ENCODE data around the gene IRF2BP1. TPM values are rescaled to one million over a fixed set of nuclear protein-coding genes. Genes with fewer than 3 reads are reported as not detected.

The IRF2BP1 gene
- total and polyA plus RNA-seq, 2 of the 13 experiments (the other 11 are each of a cell fraction or from before 2014, with no cell fraction given), result 4.3 to 14.3 TPM

DNA sequence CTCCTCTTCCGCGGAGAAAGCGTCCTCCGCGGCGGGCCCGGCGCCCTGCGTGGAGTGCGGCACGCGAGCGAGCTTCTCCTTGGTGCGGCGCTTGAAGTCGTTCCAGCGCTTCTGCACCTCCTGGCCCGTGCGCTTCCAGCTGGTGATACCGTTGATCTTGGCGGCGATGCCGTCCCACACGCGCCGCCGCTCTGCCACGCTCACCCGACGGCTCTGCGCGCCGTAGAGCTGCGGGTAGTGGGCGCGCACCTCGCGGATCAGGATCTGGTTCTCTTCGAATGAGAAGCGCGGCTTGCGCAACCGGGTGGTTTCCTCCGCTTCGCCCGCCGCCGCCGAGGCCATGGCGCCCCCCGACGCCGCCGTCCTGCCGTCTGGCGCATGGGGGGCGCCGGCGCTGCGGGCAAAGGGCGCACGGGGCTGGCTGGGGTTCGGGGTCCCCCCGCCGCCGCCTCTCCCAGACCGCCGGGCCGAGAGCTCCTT, 15.5 kb upstream of the IRF2BP1 start (continued):
- peak; percentile 46; the same call in 1 of the 2 replicates for TF ChIP-seq ZFP91 (CRISPR knock-in tag; IDR thresholded peaks at IDR 0.05; ENCODE audit: borderline replicate concordance)
- TF ChIP-seq NFAT5 (CRISPR knock-in tag; IDR thresholded peaks at IDR 0.05), result 0 out of 2 replicates have a peak, but pooled peaks have one; percentile 46
- TF ChIP-seq ZNF792 (CRISPR knock-in tag; IDR thresholded peaks at IDR 0.05), result no peak
- TF ChIP-seq, protein P1, sequence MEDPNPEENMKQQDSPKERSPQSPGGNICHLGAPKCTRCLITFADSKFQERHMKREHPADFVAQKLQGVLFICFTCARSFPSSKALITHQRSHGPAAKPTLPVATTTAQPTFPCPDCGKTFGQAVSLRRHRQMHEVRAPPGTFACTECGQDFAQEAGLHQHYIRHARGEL (CRISPR knock-in tag; IDR thresholded peaks at IDR 0.05), result no peak
- no peak for TF ChIP-seq ZNF790 (CRISPR knock-in tag; IDR thresholded peaks at IDR 0.05; ENCODE audit: borderline replicate concordance)
- no peak for TF ChIP-seq NFIB (CRISPR knock-in tag; IDR thresholded peaks at IDR 0.05; ENCODE audit: borderline replicate concordance)
- 0 out of 2 replicates have a peak, but pooled peaks have one; percentile 27 for TF ChIP-seq ZNF740 (CRISPR knock-in tag; IDR thresholded peaks at IDR 0.05)
- TF ChIP-seq ZNF674 (CRISPR knock-in tag; IDR thresholded peaks at IDR 0.05; ENCODE audit: low read depth), result no peak
- no peak for TF ChIP-seq NFE2L2 (IDR thresholded peaks at IDR 0.05; ENCODE audit: low read length)
- no peak for TF ChIP-seq GATAD1 (CRISPR knock-in tag; IDR thresholded peaks at IDR 0.05)
- TF ChIP-seq, protein P2, sequence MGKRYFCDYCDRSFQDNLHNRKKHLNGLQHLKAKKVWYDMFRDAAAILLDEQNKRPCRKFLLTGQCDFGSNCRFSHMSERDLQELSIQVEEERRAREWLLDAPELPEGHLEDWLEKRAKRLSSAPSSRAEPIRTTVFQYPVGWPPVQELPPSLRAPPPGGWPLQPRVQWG (CRISPR knock-in tag; IDR thresholded peaks at IDR 0.05; ENCODE audit: borderline replicate concordance, low read depth), result no peak
- TF ChIP-seq ZNF207 (IDR thresholded peaks at IDR 0.05; ENCODE audit: borderline replicate concordance), result no peak
- TF ChIP-seq ATF7 (IDR thresholded peaks at IDR 0.05), result no peak
- no peak for TF ChIP-seq ATF7 (CRISPR knock-in tag; IDR thresholded peaks at IDR 0.05)
- TF ChIP-seq CEBPG (CRISPR knock-in tag; IDR thresholded peaks at IDR 0.05), result peak; percentile 92
- no peak for TF ChIP-seq TMF1 (CRISPR knock-in tag; IDR thresholded peaks at IDR 0.05; ENCODE audit: low read depth)
- no peak for TF ChIP-seq RBAK (CRISPR knock-in tag; IDR thresholded peaks at IDR 0.05)
- no peak for TF ChIP-seq ZNF331 (CRISPR knock-in tag; IDR thresholded peaks at IDR 0.05)
- TF ChIP-seq ZNF274 (CRISPR knock-in tag; IDR thresholded peaks at IDR 0.05), result no peak
- no peak for TF ChIP-seq ZBTB21 (CRISPR knock-in tag; IDR thresholded peaks at IDR 0.05)

Data from HepG2 (cell line).